ENCODE measurements around the gene AP2A2.

The AP2A2 gene

DNA sequence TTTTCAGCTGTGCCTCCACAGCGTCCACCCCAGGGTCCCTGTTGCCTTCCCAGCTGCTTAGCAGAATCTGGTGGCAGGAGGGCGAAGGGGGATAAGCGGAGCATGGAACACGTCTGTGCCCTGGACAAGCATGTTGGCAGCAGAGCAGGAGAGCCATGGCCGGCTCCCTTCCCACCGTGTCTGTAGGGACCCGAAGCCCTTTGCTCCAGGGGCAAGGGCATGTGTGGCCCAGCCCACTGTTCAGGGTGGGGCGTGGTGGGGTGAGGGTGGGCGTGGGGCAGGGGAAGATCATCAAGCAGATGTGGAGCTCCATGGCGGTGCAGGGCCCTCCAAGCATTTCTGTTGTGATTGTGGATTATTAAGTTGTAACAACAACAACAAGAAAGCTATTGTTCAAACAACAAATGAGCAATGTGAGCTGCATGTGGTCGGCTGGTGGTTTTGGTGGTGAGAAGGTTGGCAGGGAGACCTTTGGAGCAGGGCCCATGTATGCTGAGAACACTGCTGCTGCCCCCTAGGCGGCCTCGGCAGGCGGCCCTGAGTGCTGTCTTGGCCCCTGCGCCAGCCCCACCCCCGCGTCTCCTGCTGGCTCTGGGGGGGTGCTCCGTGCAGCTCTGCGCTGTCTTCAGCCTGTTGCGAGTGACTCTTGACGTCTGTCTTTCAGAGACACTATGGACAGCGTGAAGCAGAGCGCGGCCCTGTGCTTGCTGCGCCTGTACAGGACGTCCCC is 50.9 kb downstream of the AP2A2 start:
- peak; percentile 50 for DNase-seq

DNA sequence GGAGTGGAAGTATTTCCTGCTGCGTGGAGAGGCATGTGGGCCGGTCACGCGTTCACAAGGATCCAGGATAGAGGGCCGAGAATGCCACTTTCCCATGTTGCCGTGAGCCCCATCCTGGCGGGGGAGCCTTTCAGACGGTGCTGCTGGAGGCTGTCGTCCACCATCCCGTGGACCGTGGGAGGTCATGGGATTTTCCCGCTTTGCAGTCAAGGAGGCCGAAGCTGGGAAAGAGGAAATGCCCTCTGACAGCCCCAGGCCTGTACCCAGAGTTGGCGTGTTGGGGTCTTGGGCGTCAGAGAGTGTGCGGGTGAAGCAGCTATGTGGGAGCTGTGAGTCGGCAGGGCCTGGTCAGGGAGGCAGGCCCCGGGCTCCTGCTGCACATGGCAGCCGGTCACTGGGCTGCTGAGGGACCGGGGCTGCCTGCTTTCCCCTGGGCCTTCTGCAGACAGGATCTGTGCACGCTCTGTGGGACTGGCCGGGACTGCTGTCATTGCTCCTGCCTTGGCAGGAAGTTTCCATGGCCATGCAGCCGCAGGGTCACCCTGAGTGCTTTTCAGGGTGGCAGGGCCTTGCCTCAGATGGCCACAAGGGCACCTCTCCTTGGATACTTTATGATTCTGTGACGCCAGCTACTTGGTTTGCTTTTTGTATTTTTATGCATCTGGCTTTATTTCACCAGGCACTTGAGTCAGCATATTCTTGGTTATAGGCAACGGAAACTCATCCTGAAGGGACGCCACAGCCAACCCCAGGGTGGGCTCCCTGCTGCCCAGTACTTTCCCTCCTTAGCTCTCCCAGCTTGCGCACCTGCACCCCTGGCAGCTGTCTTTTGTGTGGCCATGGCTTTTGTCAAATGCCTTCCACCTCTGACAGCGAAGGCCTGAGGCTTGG is 52.4 kb downstream of the AP2A2 start:
- no peak for DNase-seq

DNA sequence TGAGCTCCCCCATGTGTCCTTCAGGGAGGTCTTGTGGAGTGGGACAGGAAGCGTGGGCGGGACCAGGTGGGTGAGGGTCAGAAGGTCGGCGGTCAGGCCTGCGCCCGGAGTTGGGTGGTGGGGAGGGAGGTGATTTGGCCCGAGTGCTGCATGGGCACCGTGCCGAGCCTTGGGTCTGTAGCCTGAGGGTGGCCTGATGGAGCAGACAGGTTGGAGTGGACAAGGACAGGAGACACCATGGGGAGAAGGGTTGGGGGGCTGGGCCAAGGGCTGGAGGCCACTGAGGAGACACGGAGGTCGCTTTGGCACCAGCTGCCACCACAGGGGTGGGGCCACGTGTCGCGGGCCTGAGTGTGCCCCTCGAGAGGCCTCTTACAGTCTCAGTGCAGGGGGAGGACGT is 53.1 kb downstream of the AP2A2 start:
- DNase-seq = no peak

DNA sequence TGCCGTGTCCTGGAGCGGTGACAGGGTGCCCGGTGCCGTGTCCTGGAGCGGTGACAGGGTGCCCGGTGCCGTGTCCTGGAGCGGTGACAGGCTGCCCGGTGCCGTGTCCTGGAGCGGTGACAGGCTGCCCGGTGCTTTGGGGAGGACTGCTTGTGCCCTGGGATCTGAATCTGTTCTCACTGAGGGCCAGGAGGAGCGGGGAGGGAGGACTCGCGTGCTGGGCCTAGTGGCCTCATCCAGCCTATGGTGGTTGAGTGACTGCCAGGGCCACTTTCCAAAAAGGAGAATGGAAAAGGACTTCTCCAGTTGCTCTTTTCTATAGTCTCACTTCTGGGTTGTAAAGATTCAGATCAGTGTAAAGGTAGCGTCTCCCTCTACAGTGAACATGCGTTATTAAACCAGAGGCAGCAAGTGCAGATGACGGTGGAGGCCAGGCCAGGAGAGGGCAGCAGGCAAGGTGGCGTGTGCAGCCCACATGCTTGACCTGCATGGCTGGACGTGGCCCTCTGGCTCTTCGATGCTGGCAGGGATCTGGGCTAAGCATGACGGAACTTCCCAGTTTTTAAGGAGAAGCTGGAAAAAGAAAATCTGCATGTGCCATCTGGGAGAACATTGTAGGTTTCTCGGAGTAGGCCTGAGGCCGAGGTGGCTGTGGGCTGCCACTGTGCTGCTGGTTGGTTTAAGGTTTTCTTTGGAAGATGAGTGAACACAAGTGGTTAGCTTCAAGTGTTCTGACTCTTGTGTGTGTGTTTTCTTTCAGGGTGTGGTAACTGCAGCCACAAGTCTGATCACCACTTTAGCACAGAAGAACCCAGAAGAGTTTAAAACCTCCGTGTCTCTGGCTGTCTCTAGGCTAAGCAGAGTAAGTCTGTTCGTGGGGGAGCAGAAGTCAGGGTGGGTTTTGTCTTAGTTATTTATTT is 55.0 kb downstream of the AP2A2 start:
- no peak for DNase-seq

DNA sequence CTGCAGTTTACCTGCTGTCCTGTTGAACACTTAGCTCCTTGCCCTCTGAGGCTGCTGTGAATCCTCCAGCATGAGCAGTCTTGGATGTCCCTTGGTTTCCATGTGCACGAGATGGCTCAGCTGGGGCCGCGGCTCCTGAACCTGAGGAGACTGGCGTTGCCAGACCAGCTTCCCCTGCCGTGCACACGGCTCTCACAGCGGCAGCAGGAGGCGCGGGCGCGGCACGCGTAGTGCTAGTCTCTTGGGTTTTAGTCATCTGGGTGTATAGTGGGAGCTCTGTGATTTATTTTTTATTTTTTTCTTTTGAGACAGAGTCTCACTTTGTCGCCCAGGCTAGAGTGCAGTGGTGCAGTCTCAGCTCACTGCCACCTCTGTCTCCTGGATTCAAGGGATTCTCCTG is 56.1 kb downstream of the AP2A2 start:
- no peak for DNase-seq

GRCh38 chr11:984546-984945 is 58.9 kb downstream of the AP2A2 start:
- no peak for DNase-seq

DNA sequence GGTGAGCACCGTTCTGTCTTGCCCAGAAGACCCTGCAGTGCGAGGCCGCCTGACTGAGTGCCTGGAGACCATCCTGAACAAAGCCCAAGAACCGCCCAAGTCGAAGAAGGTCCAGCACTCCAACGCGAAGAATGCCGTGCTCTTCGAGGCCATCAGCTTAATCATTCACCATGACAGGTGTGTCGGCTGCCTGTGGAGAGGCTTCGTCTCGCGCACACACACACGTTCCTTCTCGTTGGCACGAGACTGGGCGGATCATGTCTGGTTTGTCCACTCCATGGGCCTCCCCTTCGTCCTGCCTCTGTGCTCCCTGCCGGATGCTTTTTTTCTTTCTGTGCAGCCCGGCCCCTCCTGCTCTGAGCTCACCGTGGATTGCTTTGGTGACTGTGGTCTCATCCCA is 59.7 kb downstream of the AP2A2 start:
- no peak for DNase-seq

GRCh38 chr11:985848-986247 is 60.2 kb downstream of the AP2A2 start:
- DNase-seq = no peak

DNA sequence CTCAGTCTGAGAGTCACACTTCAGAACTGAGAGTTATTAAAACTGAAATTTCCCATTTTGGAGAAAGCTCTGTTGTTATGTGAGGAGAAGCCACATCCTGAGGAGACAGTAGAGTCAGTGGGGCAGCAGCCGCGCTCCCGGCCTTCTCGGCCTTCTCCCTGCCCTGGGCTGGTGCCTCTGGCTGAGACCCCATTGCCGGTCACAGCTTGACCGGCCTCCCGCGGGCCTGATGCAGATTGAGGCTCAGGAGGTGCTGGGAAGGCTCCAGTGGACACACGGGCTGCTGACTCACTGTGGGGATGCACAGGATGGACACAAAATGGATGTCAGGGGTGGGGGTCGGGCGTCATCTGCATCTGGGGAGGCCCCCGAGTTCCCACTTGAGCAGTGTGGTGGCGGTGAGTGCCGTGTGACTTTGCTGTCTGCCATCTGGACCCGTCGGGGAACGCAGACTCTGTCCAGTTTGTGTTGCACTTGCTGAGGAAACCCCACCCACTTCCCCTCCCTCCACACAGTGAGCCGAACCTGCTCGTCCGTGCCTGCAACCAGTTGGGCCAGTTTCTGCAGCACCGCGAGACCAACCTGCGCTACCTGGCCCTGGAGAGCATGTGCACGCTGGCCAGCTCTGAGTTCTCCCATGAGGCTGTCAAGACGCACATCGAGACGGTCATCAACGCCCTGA is 60.7 kb downstream of the AP2A2 start:
- no peak for DNase-seq

- no peak for DNase-seq
These were observed 61.3 kb downstream of the AP2A2 start for GRCh38 chr11:986952-987305.

GRCh38 chr11:987671-988070 is 62.0 kb downstream of the AP2A2 start:
- DNase-seq = no peak

DNA sequence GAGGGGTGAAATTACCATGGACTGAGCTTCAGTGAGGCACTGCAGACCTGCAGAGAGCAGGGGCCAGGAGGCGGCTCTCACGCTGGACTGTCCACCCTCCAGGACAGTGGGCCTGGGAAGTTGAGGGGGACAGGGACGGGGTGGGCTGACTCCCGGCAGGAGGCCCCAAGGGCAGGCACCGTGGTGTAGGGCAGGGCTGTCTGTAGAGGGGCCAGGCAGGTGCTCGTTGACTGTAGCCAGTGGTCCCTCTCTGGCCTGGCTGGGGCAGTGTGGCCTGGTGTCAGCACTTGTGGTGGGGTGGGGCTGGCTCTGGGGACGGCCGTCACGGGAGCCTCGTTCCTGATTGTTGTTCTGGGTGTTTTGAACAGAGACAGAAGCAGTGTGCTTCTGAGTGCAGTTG is 64.4 kb downstream of the AP2A2 start:
- no peak for DNase-seq

DNA sequence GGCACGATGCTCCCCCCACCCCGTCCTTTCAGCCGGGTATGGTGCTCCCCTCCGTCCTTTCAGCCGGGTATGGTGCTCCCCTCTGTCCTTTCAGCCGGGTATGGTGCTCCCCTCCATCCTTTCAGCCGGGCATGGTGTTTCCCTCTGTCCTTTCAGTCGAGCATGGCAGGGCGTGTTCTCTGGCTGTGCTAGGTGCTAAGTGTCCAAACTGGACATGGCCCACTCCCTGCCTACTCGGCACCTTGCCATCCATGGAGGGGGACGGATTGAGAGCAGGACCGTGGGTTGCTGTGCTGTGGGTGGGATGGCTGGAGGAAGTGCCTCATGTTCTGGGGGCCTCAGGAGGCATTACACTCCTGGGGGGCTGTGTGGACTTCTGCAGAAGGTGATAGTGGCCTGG is 65.4 kb downstream of the AP2A2 start:
- no peak for DNase-seq

- no peak for DNase-seq
These were observed 66.1 kb downstream of the AP2A2 start for GRCh38 chr11:991711-992307.

DNA sequence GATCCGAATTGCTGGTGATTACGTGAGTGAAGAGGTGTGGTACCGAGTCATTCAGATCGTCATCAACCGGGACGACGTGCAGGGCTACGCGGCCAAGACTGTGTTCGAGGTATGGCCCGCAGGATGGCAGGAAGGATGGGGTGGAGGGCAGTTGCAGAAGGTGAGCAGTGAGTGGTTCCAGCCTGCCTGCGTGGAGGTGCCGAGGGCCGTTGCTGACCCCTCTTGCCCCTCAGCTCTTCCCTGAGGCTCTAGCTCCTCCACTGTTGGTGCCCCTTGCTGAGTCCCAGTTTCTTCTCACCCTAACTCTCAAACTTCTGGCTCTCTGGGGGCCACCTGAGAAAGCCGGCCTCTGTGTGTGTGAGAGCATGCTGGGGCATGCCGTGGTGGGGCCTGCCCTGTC is 66.9 kb downstream of the AP2A2 start:
- DNase-seq = no peak

- no peak for DNase-seq
These were observed 68.0 kb downstream of the AP2A2 start for GRCh38 chr11:993632-994167.

DNA sequence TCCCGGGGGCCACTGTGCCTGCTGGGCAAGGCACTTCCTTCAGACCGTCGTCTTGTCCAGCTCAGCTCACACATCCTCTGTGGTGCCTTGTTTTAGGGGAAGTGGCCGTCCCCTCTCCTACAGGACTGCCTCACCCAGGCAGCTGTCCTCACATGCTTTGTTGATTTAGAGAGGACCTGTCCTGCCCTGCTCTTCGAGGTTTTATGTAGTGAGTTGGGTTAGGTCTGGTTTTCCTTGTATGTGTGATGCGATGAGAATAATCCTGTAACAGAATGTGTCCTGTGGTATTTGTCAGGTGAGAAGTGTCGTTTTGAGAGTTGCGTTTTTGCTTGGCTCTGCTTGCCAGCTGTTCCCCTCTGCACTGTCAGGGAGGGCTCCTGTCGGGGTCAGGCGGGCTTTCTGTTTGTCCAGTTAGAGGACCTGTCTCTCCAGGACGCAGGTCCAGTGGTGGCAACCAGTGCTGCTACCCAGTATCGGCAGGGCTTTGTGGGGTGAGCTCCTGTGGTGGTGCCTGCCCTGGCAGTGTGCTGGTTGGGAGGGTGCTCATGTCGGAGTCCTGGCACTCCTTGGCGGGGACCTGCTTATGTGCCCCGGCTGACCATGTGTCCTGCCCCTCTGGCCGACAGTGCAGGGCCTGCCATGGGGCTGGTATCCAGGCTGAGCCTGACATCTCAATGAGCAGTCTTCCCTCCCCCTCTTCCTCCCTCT is 69.5 kb downstream of the AP2A2 start:
- no peak for DNase-seq

- DNase-seq = peak; percentile 14
These were observed 70.2 kb downstream of the AP2A2 start for GRCh38 chr11:995752-996420.

- DNase-seq = no peak
These were observed 71.0 kb downstream of the AP2A2 start for GRCh38 chr11:996681-997080.

DNA sequence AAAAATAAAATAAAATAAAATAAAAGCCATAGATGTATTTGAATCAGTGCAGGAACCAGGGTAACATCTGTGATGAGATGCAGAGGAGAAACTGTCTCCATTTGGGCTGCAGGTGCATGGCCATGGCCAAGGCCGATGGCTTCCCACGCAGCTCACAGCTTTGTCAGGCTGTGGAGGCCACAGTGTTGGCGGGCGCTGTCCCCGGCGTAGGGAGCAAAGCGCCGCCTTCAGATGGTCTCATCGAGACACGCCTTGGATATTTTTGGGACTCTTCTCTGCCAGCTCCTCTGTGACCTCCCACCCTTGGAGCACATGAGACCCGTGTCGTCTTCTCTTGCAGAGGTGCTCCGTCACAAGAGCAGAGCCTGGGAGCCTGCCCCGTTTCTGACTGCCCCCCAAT is 72.2 kb downstream of the AP2A2 start:
- no peak for DNase-seq

DNA sequence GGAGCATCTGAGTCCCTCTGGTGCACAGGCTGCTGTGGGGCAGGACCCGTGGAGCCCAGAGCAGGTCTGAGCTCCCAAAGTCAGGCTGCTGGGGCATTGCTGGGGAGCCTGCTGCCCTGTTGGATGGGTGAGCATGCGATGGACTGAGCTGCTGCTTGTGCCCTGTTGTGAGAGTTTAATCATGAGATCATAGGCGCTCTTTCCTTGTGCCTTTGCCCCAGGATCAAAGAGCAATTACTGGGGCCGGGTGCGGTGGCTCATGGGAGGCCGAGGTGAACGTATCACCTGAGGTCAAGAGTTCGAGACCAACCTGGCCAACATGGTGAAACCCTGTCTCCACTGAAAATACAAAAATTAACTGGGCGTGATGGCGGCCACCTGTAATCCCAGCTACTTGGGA is 73.3 kb downstream of the AP2A2 start:
- no peak for DNase-seq
